Glomerular visceral epithelial cell (primary cell): ENCODE results near the gene CCL17.
"Not testable (repeated sequence)": the region's sequence is repeated elsewhere in the genome, so short reads cannot be mapped to it uniquely, and the experiment has no call there.

Experiments
- DNase-seq: peaks from one replicate; pipeline ENCODE4 v3.0.0-alpha.2; 2016; ENCODE audit errors: extremely low spot score

The CCL17 gene

GRCh38 chr16:57430955-57431354 lies 26.4 kb downstream of the CCL17 start:
- DNase-seq = no peak

GRCh38 chr16:57432505-57432904 lies 27.9 kb downstream of the CCL17 start:
- DNase-seq = no peak

GRCh38 chr16:57432989-57433388 lies 28.4 kb downstream of the CCL17 start:
- no peak for DNase-seq

GRCh38 chr16:57434003-57434402 lies 29.4 kb downstream of the CCL17 start:
- no peak for DNase-seq

- no peak for DNase-seq
Measured at GRCh38 chr16:57435838-57436237, 31.3 kb downstream of the CCL17 start.

- DNase-seq = not testable (repeated sequence)
Measured at GRCh38 chr16:57439947-57440346, 35.4 kb downstream of the CCL17 start.

GRCh38 chr16:57440551-57440950 lies 36.0 kb downstream of the CCL17 start:
- not testable (repeated sequence) for DNase-seq

GRCh38 chr16:57444711-57445110 lies 40.1 kb downstream of the CCL17 start:
- no peak for DNase-seq

GRCh38 chr16:57445510-57445909 lies 40.9 kb downstream of the CCL17 start:
- no peak for DNase-seq

GRCh38 chr16:57446531-57447185 lies 42.1 kb downstream of the CCL17 start:
- peak; percentile 13 for DNase-seq

GRCh38 chr16:57447186-57447962 lies 42.8 kb downstream of the CCL17 start, which contains the start of the genes CIAPIN1 and COQ9:
TSS of gene CIAPIN1 (minus strand) at chr16:57447385. CDS start at chr16:57440928, 6,457 bp downstream.
TSS of gene COQ9 (plus strand) at chr16:57447479. CDS start at chr16:57447506, 27 bp downstream.
- peak; percentile 89 for DNase-seq

- DNase-seq = no peak
Measured at GRCh38 chr16:57452021-57452420, 47.5 kb downstream of the CCL17 start.

GRCh38 chr16:57462209-57462977 lies 57.8 kb downstream of the CCL17 start, which contains the start of gene POLR2C:
TSS of gene POLR2C (plus strand) at chr16:57462679. CDS start at chr16:57462725, 46 bp downstream.
- DNase-seq = peak; percentile 84

GRCh38 chr16:57462978-57463362 lies 58.4 kb downstream of the CCL17 start:
- no peak for DNase-seq

GRCh38 chr16:57464523-57464922 lies 60.0 kb downstream of the CCL17 start:
- DNase-seq = no peak
